Hepatocyte (in vitro differentiated cells): Measurements from ENCODE around the gene SERPINI2.

Source experiments
- EZH2 ChIP-seq: fragments of 200-600 bp; sonication (generic); IDR thresholded peaks from 2 replicates; pipeline ENCODE4 v1.6.1; 2016; ENCODE audit warnings: antibody characterized with exemption, mild to moderate bottlenecking, borderline replicate concordance
- EZH2phosphoT487 ChIP-seq: fragments of 200-600 bp; sonication (generic); IDR thresholded peaks from one replicate; pipeline ENCODE4 v1.6.1; 2018; ENCODE audit warnings: antibody characterized with exemption, mild to moderate bottlenecking, low read depth, moderate library complexity; ENCODE audit not compliant: unreplicated experiment, severe bottlenecking
- TF ChIP-seq, protein P1 (sequence below): fragments of 200-600 bp; sonication (generic); IDR thresholded peaks from 2 replicates; pipeline ENCODE4 v1.5.1; 2016; ENCODE audit warnings: antibody characterized with exemption, mild to moderate bottlenecking; ENCODE audit not compliant: poor library complexity

DNA sequence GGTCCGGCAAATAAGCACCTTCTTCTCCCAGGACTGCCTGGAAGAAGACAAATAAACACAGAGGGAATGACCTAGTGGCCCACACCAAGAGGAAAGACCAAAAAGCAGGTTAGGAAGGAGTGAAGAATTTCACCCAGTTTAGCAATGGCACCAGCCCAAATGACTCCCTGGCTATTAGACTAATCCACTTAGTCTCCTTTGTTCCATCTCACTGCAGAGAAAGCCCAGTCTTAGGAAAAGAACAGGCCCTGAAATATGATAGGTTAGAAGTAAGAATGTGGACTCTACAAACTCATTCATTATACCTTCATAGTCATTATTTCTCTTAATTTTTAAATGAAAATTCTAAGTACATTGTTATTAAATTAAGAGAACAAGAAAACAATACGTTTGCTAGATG is 23.2 kb downstream of the SERPINI2 start:
- TF ChIP-seq, protein P1, sequence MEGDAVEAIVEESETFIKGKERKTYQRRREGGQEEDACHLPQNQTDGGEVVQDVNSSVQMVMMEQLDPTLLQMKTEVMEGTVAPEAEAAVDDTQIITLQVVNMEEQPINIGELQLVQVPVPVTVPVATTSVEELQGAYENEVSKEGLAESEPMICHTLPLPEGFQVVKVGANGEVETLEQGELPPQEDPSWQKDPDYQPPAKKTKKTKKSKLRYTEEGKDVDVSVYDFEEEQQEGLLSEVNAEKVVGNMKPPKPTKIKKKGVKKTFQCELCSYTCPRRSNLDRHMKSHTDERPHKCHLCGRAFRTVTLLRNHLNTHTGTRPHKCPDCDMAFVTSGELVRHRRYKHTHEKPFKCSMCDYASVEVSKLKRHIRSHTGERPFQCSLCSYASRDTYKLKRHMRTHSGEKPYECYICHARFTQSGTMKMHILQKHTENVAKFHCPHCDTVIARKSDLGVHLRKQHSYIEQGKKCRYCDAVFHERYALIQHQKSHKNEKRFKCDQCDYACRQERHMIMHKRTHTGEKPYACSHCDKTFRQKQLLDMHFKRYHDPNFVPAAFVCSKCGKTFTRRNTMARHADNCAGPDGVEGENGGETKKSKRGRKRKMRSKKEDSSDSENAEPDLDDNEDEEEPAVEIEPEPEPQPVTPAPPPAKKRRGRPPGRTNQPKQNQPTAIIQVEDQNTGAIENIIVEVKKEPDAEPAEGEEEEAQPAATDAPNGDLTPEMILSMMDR: no peak
- TF ChIP-seq EZH2 (no peak), EZH2phosphoT487 (no peak)
